A673 (cell line): ENCODE data around the gene ARHGEF33. TPM values are rescaled to one million over a fixed set of nuclear protein-coding genes. Genes with fewer than 3 reads are reported as not detected.

Experiments
- BruUV-seq: library from RNA; stranded (reverse); fragments of 400-500 nt; replicated peaks from 2 replicates; lab custom pipeline; 2021; lab: Mats Ljungman, UMichigan
- CTCF ChIA-PET: fragments of 300-600 bp; sonication (Branson Sonifier 250); formaldehyde crosslinking; loops from one replicate; lab custom pipeline; 2022; ENCODE audit warnings: antibody characterized with exemption; lab: Charles Lee
- POLR2A ChIA-PET: fragments of 300-600 bp; sonication (Branson Sonifier 250); formaldehyde crosslinking; loops from one replicate; lab custom pipeline; 2022; ENCODE audit warnings: antibody characterized with exemption; ENCODE audit not compliant: low non-redundant PET; lab: Charles Lee
- DNase-seq: peaks from one replicate; pipeline ENCODE4 v3.0.0-alpha.2; 2015; ENCODE audit warnings: low spot score
- H3K27ac ChIP-seq: fragments of 200-600 bp; sonication (generic); 2 replicates; pipeline ENCODE4 v1.5.1; 2016; ENCODE audit warnings: mixed run types, low read depth, mild to moderate bottlenecking, mixed read lengths, antibody characterized with exemption, low read length; ENCODE audit not compliant: poor library complexity, severe bottlenecking
- H3K27me3 ChIP-seq: fragments of 200-600 bp; sonication (generic); replicated peaks from 2 replicates; pipeline ENCODE4 v1.6.1; 2017; ENCODE audit warnings: mixed run types, low read depth, mild to moderate bottlenecking, mixed read lengths, antibody characterized with exemption, low read length; ENCODE audit not compliant: insufficient read depth, poor library complexity
- H3K36me3 ChIP-seq: fragments of 200-600 bp; sonication (generic); 2 replicates; pipeline ENCODE4 v1.6.1; 2016; ENCODE audit warnings: mixed run types, mild to moderate bottlenecking, mixed read lengths, antibody characterized with exemption, low read length; ENCODE audit not compliant: insufficient read depth, poor library complexity, severe bottlenecking
- H3K4me1 ChIP-seq: fragments of 200-600 bp; sonication (generic); 2 replicates; pipeline ENCODE4 v1.6.1; 2017; ENCODE audit warnings: mixed run types, mild to moderate bottlenecking, mixed read lengths, antibody characterized with exemption, low read length; ENCODE audit not compliant: insufficient read depth, poor library complexity, severe bottlenecking
- H3K4me3 ChIP-seq: fragments of 200-600 bp; sonication (generic); 2 replicates; pipeline ENCODE4 v1.5.1; 2016; ENCODE audit warnings: low read depth, mixed run types, mild to moderate bottlenecking, mixed read lengths, low read length; ENCODE audit not compliant: poor library complexity, severe bottlenecking
- H3K9me3 ChIP-seq: fragments of 200-600 bp; sonication (generic); 2 replicates; pipeline ENCODE4 v1.6.1; 2016; ENCODE audit warnings: mixed run types, low read depth, mild to moderate bottlenecking, mixed read lengths, antibody characterized with exemption, low read length; ENCODE audit not compliant: poor library complexity, severe bottlenecking
- EZH2 ChIP-seq: fragments of 200-600 bp; sonication (generic); IDR thresholded peaks from 2 replicates; pipeline ENCODE4 v1.6.1; 2017; ENCODE audit warnings: borderline replicate concordance, low read depth, mild to moderate bottlenecking, mixed read lengths, antibody characterized with exemption, low read length; ENCODE audit not compliant: poor library complexity, severe bottlenecking
- intact Hi-C: fragments of 100-400 bp; cut with micrococcal nuclease; formaldehyde crosslinking; loops from one replicate; pipeline ENCODE4 v1.10.0; 2022; ENCODE audit not compliant: unreplicated experiment
- total RNA-seq: library from RNA; stranded (reverse); gene quantifications from 2 replicates; pipeline ENCODE4 v1.2.3, GENCODE V29; 2021
- TF ChIP-seq, protein P1 (sequence below): fragments of 300-800, 200-600 bp; sonication (generic); conservative IDR thresholded peaks from 2 replicates; pipeline ENCODE4 v1.5.1; 2017; ENCODE audit warnings: low read depth, mild to moderate bottlenecking, antibody characterized with exemption, low read length, moderate library complexity, mixed read lengths

ARHGEF33 gene
- total RNA-seq, 1 experiment from 2014 or later = 0.09 TPM

DNA sequence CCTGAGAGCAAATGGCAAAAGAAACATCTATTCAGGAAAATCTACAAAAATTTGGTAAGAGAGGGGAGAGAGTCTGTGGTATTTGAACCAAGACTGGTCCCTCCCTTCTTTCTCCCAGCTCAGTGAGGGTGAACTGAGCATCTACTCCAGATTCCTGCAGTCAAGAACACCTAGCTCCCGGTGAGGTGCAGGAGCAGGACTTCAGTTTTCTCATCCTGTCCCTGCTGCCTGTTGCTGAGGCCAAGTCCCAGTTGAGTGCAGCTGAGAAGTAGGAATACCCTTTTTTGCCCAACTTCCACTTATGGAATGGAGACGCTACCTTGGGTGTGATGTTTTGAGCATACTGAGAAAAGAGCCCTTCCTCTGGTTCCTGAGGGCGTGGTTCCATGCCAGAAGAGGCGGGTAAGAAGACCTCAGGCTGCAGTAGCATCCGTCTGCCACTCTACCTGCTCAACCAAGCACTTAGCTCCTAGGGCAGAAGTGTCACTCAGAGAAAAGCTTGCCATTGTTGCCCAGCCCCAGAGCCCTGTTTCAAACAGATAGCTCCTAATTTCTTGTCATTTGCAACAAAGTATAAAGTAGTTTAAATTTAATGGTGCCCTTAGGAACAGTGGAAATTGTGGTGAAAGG is 118.3 kb downstream of the ARHGEF33 start:
- Histone ChIP-seq H3K9me3 (no peaks in the 10 kb centered on the region), H3K4me3 (no peak overlapping the region), H3K27ac (no peak overlapping the region), H3K4me1 (no peaks in the 10 kb centered on the region), H3K27me3 (no peaks in the 10 kb centered on the region), H3K36me3 (peaks cover 22% of the 10 kb centered on the region)
- no peak for TF ChIP-seq EZH2
- TF ChIP-seq, protein P1, sequence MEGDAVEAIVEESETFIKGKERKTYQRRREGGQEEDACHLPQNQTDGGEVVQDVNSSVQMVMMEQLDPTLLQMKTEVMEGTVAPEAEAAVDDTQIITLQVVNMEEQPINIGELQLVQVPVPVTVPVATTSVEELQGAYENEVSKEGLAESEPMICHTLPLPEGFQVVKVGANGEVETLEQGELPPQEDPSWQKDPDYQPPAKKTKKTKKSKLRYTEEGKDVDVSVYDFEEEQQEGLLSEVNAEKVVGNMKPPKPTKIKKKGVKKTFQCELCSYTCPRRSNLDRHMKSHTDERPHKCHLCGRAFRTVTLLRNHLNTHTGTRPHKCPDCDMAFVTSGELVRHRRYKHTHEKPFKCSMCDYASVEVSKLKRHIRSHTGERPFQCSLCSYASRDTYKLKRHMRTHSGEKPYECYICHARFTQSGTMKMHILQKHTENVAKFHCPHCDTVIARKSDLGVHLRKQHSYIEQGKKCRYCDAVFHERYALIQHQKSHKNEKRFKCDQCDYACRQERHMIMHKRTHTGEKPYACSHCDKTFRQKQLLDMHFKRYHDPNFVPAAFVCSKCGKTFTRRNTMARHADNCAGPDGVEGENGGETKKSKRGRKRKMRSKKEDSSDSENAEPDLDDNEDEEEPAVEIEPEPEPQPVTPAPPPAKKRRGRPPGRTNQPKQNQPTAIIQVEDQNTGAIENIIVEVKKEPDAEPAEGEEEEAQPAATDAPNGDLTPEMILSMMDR = no peak
- intact Hi-C loops = no loop called here
- no peak for DNase-seq
- no TSS peak for BruUV-seq
- POLR2A ChIA-PET = no interaction called here
- CTCF ChIA-PET = no interaction called here

DNA sequence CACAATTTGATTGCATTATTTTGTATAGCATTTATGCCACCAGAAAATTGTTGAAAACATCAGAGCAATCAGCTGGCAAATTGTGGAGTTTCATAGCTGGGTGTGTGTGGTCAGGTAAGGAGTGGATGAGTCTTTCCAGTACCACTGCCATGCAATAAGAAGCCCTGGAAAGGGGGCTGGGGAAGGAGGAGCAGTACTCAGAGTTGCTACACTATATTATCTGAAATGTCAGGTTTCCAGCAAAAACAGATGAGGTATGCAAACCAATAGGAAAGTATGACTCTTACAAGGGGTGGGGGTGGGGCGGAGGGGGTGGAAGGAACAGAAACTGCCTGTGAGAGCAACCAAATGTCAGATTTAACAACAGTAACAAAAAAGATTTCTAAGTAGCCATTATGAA is 119.0 kb downstream of the ARHGEF33 start:
- Histone ChIP-seq H3K27me3 (no peaks in the 10 kb centered on the region), H3K9me3 (no peaks in the 10 kb centered on the region), H3K36me3 (peaks cover 22% of the 10 kb centered on the region), H3K4me1 (no peaks in the 10 kb centered on the region), H3K27ac (no peak overlapping the region), H3K4me3 (no peak overlapping the region)
- ChIA-PET POLR2A (no interaction called here), CTCF (no interaction called here)
- intact Hi-C loops = no loop called here
- no peak for DNase-seq
- BruUV-seq = no TSS peak
- TF ChIP-seq, protein P1 = no peak
- no peak for TF ChIP-seq EZH2

DNA sequence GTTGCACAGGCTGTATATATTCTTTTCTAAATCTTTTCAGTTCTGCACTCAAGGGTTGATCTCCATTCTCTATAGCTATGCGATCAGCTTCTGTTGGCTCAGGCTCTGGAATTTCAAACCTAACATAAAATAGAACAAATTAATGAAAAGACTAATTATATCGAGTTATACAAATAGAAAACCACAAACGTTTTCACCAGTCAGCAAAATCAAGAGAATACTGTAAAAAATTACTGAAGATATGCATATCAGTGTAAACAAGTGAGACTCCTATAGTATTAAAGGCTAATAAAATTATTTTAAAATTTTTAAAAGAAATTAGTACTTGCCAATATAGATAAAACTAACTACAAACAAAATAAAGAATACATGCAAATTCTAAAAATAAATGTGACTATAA is 124.2 kb downstream of the ARHGEF33 start:
- H3K36me3 ChIP-seq = peaks cover 8% of the 10 kb centered on the region
- H3K27ac ChIP-seq = no peak overlapping the region
- no peak overlapping the region for H3K4me3 ChIP-seq
- DNase-seq = no peak
- no peak for TF ChIP-seq EZH2
- TF ChIP-seq, protein P1 = no peak
- no TSS peak for BruUV-seq
- ChIA-PET CTCF (no interaction called here), POLR2A (interaction anchor here (0.7 kb wide), 1 partner anchor 556 kb away, joined by 3 read pairs; no protein-coding TSS in a partner anchor)
- H3K4me1 ChIP-seq = peaks cover 11% of the 10 kb centered on the region
- H3K9me3 ChIP-seq = no peaks in the 10 kb centered on the region
- H3K27me3 ChIP-seq = no peaks in the 10 kb centered on the region
- intact Hi-C loops = no loop called here
